GM18505 (cell line): Measurements from ENCODE around the gene RPL35.

Source experiments
- ATAC-seq: cut with Tn5 transposase; IDR thresholded peaks from one replicate; pipeline ENCODE4 v1.9.1; 2021; ENCODE audit not compliant: unreplicated experiment
- POLR2A ChIP-seq: IDR thresholded peaks from 4 replicates; pipeline ENCODE4 v1.6.1; 2011; ENCODE audit warnings: borderline replicate concordance; ENCODE audit not compliant: insufficient read depth, insufficient read length; ENCODE audit errors: extremely low read depth

Gene RPL35

DNA sequence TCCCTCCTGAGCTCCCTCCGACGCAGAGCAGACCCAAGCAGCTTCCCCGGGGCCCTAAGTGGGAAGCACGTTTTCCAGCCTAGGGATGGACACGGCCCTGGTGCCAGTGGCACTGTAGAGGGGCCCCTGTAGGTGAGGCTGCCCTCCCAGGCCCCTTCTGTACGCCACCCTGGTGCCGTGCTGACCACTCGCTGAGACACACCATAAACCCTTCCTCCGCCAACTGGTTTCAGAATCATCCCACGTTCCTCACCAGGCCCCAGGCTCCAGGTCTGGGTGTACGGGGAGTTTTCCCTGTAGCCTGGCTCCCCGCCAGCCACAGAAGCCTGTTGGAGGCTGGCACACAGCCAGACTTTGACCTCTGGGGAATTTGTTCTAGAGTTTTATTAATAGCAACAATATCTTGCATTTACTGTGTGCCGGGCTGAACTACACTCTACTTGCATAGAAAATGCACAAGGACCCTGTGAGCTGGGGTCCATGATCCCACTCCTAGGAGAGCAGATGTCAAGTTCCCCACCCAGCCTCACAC, 26.7 kb downstream of the RPL35 start:
- ATAC-seq, result no peak
- TF ChIP-seq POLR2A, result no peak

DNA sequence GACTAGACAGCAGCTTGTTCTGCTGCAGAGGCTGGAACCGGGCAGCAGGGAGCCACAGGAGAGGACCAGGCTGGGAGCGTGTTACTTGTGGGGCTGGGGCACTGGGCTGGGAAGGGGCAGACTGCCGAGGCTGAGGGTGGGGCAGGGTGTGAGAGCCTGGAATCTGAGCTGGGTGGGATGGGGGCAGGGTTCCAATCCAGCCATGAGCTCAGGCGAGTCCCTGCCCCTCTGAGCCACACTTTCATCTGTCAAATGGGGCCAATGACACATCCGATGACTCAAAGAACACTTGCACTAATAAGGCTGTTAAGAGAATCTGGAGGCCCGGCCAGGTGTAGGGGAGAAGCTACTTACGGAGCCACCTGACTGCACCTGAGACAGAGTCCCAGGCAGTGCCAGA, 27.2 kb downstream of the RPL35 start:
- no peak for ATAC-seq
- TF ChIP-seq POLR2A, result no peak

DNA sequence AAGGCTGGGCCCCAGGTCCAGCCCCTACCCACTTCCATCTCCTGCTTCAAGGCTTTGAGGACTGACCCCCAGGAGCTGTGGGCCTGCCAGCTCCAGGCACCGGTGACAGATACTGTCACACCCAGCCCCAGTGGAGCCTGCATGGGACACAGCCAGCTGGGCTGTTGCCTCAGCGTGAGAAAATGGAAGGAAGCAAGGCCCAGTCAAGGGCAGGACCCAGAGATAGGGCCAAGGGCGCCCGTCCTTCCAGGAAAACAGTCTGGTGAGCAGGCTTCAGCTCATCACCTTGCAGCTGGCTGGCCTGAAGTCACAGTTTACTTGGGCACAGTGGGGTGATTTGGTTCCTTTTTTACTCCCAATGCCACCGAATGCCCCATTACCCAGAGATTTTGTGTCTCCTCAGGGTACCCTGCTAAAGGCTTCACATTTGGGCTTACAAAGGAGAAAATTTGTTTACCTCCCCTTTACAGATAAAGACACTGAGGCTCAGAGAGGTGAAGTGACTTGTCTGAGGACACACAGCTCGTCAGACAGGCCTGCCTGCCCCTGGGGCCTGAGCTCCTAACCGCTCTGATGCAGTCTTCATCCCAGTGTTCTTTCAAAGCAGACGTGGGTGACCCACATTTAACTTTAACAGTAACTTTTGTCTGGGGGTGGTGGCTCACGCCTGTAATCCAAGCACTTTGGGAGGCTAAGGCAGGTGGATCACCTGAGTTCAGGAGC, 30.0 kb downstream of the RPL35 start:
- no peak for ATAC-seq
- no peak for TF ChIP-seq POLR2A

GRCh38 chr9:124830593-124830992, 31.2 kb downstream of the RPL35 start:
- ATAC-seq, result no peak
- TF ChIP-seq POLR2A, result no peak

- ATAC-seq, result no peak
- TF ChIP-seq POLR2A, result no peak
Measured at GRCh38 chr9:124829334-124829669, 32.5 kb downstream of the RPL35 start.

GRCh38 chr9:124828489-124829333, 33.0 kb downstream of the RPL35 start:
- TF ChIP-seq POLR2A, result no peak
- no peak for ATAC-seq

- no peak for TF ChIP-seq POLR2A
- ATAC-seq, result no peak
Measured at GRCh38 chr9:124820698-124821623, 40.8 kb downstream of the RPL35 start.

- ATAC-seq, result no peak
- no peak for TF ChIP-seq POLR2A
Measured at GRCh38 chr9:124818431-124819281, 43.1 kb downstream of the RPL35 start.

DNA sequence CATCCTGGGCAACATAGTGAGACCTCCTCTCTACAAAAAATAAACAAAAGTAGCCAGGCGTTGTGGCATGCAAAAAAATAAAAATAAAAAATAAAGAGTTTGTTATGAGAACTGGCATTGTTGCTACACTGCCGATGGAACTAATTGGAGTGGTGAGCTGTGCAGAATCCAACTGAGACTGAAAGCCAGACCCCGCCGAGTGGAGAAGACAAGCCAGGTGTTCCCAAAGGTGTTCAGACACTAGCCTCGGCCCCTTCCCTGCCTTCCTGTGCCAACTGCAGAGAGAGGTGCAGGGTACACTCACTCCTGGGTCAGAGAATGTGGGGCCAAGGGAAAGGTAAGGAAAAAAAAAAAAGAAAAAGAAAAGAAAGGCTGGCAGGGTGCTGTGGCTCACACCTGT, 46.2 kb downstream of the RPL35 start:
- no peak for TF ChIP-seq POLR2A
- ATAC-seq, result no peak

DNA sequence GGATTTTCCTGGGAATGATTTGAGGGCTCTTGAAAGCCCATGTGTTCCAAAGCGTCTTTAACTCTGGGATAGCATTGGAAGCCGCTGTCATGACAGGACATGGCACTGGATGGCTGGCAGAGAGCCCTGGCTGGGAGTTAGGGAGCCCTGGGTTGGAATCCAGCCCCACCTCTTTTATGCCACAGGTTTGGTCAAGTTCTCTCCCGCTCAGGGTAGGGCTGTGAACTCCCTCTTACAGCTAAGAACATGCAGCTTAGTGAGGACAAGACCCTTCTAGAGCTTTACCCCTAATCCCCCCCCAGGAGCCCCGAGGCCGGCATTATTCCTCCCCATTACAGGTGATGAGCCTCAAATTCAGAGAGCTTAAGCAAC, 47.6 kb downstream of the RPL35 start:
- ATAC-seq, result no peak
- no peak for TF ChIP-seq POLR2A

- ATAC-seq, result no peak
- TF ChIP-seq POLR2A, result no peak
Measured at GRCh38 chr9:124813501-124814163, 48.1 kb downstream of the RPL35 start.

DNA sequence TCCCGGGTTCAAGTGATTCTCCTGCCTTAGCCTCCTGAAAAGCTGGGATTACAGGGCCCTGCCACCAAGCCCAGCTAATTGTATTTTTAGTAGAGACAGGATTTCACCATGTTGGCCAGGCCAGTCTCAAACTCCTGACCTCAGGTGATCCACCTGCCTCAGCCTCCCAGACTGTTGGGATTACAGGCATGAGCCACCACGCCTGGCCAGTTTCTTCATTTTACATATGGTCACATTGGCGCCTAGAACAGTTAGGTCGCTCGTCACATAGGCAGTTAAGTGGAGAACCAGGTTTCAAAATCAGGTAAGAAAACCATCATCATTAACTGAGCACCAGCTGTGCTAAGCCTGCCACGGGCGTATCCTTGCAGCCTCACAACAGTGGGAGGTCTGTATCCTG, 48.7 kb downstream of the RPL35 start:
- TF ChIP-seq POLR2A, result no peak
- no peak for ATAC-seq

DNA sequence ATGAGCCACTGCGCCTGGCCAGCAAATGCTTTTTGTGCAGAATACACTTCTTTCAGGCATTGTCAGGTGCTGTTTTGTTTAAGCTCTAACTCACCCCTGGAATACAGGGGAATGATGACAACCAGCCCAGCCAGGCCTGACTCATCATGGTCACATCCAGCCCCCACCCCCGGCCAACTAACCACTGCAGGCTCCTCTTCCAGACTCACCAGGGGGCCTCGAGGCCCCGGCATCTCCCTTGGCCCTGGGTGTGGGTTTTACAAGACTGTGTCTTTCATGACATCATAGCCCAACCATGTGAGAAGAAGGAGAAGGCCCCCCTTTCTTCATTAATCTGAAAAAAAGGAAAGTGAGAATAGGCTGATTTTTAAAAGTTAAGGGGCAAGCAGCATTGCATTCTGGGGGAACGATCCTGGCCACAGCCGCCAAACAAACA, 49.3 kb downstream of the RPL35 start:
- ATAC-seq, result no peak

More for the DNA sequence above, 49.3 kb downstream of the RPL35 start:
- no peak for TF ChIP-seq POLR2A
